HG02973 (cell line): Measurements from ENCODE around the gene PABPC3.

Experiments used
- ATAC-seq: cut with Tn5 transposase; IDR thresholded peaks from one replicate; pipeline ENCODE4 v1.9.1; 2021; ENCODE audit warnings: moderate library complexity; ENCODE audit not compliant: unreplicated experiment

The PABPC3 gene

DNA sequence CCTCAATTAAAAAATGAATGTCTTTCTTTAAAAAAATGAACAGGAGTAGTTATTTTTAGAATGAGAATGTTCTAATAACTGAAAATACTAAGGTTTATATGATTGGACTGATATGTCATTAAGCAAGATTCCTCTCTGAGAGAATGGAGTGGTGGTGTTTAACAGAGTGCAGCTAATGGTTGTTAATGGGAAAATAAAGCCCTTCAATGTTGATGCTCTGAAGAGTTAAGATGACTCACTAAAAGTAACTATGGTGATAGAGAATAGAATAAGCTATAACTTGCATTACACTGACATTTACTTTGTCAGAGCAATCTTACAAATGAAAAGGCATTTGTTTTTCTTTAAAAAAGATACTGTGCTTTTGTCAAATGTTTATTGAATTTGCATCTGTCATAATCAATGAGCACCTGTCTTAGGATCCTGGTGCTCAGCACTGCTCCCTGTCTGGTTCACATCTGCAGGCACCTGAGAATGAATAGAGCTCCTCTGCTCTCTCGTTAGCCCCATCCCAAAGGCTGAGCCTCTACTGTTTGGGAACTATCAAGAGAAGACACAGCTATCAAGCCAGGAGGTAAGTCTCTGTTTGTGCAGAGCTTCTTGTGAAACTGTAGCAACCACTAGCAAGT lies 15.1 kb downstream of the PABPC3 start:
- ATAC-seq, result no peak

DNA sequence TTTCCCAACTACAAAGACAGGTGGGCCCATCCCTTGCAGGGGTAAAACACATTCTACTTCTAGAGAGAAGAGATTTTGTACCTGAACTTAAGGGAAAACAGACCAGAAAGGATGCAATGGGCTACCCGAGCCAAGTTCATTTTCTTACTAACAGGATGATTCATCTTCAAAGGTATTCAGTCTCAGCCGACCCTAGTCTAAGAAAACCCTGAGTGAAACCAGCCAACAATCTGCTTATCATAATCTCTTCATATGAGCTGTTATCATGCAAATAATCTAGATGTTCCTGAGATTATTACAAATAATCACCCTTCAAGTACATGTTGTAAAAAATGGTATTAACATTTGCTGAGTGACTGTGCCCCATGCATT lies 15.6 kb downstream of the PABPC3 start:
- no peak for ATAC-seq

DNA sequence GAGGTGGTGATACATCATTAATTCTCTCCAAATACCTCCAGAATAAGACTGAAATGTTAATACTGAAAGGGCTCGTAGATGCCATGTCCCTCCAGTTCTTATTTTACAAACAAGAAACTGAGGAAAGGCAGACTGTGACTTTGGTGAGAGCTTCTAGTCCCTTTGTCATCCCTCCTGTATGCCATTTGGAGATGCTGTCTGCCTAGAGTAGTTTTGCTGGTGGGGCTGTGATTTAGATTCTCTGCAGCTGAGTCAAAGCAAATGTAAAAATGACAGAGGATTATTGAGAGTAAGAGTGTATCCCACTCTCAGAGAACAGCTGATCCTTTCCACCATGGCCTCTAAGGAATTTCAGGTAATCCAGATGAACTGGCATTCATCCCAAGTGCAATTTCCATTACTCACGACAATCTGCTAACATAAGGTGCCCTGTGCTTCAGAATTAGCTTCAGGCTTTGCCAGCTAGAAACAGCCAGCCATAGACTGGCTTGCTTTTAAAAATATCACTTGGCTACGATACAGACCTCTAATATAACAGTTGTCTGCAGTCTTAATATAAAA lies 16.8 kb downstream of the PABPC3 start:
- ATAC-seq, result no peak

DNA sequence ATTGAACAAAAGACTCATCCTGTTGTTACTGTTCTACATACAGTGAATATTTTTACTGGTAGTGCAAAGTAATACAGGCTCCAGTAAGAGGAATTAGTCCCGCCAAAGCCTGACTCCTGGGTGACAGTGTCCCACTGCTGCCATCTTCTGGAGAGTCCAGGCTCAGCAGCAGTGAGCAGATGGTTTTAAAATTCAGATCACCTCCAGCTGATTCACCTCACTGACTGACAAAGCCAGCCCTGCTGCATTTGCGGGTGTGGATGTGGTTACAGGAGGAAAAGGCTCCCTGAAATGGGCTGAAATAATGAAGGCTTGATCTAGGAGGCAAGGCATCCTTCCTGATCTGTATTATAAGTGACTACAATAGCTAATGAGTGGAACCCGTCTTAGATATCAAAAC lies 18.3 kb downstream of the PABPC3 start:
- ATAC-seq, result peak; percentile 59

DNA sequence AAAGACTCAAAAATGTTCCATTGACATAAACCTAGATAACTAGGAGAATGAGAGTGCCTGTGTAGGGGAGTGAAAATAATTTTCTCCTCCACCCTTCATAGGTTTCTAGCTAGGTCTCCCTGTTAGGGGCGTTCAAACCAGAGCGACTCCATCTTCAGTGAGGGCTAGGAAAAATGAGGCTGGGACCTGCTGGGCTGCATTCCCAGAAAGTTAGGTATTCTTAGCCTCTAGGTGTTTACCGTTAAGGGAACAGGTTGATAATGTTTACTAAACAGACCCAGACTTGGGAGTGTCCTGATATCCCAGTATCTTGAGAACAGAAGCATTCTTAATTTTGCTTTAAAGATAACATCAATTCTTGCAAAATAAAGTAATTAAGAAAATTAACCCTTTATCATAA lies 20.1 kb downstream of the PABPC3 start:
- ATAC-seq, result no peak

DNA sequence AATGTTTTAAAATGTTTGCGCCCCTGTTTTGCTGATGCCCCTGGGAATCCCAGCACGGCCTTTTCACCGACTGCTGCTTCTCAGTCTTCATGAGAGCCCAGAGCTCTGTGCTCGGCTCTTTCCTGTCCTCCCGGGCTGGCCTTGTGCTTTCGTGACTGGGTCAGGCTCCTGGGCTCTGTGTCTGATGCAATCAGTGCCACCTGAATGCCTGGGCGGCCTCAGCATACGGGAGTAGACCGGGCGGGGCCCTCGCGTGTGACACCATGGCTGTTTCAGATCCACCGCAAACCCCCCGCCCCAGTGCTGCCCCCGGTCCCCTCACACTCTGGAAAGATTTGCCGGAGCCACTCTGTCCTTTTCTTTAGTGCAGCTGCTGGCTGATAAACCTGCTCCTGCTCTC lies 21.4 kb downstream of the PABPC3 start:
- no peak for ATAC-seq

DNA sequence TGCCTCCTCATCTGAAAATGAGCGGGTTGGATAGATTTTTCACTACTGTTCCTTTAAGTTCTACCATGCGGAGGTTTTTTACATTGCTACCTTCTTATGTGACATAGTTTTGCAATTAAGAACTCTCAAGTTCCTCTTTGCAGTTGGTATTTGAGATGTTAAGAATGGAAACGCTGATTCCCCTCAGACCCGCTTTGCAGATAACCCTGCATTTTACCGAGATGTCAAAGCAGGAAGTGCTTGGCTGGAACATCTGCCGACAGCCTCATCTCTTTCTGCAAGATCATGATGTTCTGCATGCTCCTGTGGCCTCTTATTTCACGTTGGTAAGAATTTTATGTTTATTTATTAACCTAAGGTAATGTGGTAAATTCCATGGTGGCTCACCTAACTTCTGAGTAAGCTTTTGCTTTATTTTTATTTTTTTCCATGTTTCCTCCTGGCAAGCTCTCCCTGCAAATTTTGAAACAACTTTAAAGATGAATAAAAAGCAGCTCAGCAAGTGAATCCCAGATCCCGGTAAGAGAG lies 22.5 kb downstream of the PABPC3 start:
- ATAC-seq, result no peak

DNA sequence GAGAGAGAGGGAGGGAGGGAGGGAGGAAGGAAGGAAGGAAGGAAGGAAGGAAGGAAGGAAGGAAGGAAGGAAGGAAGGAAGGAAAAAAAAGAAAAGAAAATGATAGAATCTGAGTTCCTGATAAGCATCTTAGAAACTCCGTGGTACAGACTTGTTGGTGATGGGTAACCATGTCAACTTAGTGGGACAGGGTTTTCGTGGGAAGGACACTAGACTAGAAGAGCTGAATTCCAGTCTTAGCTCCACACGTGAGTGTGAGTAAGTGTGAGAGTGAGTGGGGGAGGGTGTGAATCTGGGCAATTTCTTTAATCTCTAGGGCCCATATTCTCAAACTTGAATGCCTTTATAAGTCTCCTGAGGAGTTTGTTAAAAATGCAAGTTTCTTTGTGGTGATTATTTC lies 35.0 kb downstream of the PABPC3 start:
- ATAC-seq, result no peak

DNA sequence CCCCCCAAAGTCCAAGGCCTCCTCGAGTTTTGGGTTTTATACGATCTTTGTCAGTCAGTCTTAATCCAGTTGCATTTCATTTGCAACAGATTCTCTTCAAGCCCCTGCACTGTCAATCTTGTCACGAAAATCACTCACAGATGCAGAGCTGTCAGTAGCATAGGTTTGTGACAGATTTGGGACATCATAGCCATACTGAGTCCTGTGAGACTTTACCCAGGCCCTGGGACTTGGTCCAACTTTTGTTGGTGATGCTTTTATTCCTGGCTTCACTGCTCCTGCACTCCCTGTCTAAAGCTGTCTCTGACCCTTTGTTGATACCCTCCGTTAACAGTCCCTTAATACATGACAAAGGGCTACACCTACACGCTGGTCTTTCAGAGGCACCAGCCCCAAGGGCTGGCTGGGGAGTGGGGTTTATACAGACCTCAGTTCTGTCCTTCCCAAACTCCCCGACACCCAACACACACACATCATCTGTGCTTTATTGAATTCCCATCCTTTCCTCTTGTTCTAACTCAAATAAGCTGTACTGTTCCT lies 36.0 kb downstream of the PABPC3 start:
- no peak for ATAC-seq

DNA sequence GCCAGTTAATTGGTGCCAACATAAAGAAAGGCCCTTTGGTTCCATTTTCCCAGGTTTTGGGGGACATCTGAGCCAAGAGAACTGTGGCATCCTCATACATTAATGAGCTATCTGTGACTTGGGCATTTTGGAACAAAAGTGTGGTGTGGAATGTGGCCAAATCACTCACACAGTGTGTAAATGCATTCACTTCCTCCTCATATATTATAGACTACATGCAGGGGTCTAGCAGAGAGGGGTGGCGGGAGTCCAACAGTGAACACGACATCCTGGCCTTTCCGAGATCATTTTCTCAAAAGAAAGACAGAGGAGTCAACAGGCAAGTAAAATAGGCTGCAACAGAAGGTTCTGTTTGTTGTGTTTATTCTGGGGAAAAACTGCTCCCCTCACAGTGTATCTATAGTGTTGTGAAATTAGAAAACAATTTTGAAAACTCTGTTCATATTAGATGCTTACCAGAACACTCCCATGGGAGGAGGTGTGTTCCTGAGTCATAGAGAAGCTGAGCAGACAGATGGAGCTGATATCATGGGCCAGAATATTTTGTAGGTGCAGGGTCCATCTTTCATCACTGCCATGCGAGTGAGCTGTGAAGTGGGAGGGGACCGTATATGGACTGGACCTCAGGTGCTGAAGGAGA lies 36.9 kb downstream of the PABPC3 start:
- ATAC-seq, result no peak

DNA sequence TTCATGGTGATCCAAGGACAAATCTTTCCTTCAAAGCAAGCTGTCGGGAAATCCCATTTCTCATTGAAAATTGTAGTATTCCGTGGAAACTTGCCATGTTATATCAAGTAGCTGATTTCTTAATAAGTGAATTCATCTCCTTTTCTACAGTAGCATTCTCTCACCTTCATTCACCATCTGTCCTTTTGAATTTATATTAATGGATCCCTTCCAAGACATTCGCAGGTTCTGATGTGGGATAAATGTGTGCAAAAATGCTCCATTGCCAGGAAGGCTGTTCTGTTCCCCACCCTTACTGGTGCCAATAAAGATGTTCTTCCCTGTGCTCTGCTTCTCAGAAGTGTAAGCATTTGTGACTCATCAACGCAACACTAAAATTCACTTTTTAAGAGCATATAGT lies 40.0 kb downstream of the PABPC3 start:
- ATAC-seq, result no peak

DNA sequence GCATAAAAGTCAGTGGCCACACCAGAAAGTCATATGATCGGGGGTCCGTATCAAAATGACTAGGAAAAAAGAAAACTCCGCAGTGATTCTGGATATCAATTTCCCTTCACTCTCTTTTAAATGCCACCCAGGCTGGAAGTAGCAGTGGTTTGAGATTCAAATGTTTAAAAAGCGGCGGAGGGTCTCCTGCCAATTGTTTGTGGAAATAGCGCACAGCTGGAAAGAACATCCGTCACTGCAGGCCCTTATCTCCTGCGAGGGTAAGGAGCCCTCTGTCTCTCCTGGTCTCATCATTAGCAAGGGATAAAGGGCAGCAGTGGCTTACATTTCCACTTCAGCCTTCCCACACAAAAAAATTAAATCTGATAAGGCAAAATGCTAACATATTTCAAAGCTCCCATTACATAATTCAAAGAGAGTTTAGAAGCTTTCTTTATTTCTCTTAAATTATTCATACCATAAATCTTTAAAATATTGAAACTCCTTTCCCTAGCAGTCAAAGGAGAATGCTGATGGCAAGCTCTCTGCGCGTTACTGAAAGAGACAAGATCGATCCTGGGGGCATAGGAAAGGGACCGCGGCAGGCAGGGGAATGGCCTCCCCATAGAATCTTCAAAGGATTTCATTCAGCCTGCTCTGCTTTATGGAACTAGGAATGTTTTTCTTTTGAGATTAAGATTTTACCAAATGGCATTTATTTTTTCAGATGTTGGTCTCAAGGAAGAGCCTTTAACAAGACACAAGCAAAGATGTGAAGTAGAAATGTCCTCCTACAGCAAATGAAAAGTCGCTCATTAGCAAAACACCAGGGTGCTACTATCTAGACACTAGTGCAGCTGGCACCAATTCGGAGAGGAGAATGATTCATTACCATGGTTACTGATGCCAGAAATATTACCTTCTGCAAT lies 41.2 kb downstream of the PABPC3 start:
- ATAC-seq, result no peak

DNA sequence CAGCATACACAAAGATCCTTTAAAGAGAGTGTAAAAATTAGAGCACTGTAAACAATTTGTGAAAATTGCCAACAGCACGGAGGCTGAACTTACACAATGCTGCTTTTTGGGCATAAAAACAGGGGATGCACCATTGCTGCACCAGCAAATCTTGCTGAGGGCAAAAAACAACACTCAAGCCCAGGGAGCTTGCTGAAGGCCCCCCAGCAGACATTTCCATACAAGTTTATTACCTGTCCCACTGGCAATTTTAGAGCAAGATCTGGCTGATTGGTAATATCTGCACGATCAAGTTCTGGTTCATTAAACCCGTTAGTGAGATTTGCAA lies 41.8 kb downstream of the PABPC3 start:
- no peak for ATAC-seq

DNA sequence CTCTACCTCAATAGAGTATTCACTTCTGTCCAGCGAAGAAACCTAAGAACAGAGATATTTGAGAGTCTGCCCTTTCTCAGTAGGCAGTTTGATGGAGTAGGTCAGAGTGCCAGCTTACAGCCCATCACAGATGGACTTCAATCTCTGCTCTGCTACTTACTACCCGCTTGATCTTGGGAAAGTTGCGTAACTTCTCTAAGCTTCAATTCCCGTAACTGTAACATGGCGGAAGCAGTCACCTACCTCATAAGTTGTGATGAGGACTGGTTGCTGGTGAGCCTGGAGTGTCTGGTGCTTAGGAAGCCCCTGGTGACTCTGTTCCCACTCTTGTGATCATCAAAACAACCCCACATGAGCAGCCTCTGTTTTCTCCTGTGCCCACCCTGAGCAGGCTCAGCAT lies 45.1 kb downstream of the PABPC3 start:
- ATAC-seq, result no peak

DNA sequence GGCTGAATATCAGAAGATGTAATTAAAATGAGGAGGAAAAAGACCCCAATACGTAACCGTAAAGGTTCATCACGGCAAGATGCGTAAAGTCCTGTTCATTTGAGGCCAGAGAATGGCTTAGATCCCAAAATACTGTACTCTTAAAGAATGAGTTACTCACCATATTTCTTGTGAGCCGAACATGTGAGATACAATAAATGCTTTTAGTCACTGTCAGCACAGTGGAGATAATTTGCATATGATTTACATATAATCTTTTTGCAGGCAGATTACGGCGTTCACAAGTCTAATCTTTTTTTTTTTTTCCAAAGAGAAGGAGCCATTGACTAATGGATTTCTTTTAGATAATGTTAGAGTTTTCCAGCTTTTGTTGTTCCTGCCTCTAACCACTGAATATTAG lies 47.8 kb downstream of the PABPC3 start:
- no peak for ATAC-seq

DNA sequence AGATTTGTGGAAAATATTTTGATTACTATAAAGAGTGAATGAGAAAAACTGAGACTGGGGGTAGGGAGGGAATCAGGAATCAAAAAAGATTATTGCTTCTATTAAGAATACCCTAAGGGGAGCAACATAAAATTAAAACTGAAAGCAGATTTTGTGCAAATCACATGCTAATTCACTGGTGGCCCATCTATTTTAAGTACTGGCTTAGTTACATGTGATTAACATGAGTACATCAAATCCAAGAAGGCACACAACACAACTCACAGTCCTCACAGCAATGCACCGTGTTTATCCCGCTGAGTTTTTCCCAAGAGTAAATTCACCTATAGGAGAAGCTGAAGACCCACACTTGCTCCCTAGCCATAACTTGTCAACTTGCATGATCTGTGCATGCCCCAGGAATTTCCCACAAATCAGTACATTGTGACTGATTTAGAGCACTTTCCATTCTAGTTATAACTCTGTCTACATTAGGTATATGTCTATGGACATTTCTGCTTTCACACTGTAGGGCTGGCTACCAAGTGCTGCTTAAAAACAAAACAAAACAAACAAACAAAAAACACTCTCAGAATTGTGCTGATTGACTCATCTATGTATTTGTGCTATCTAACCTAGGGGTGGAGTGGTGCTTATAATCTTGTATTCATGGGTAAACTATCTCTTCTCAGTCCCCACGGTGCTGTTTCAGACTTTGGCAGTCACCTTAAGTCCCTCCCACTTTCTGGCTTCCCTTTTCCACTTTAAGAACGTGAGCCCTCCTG lies 51.9 kb downstream of the PABPC3 start:
- ATAC-seq, result peak; percentile 84

DNA sequence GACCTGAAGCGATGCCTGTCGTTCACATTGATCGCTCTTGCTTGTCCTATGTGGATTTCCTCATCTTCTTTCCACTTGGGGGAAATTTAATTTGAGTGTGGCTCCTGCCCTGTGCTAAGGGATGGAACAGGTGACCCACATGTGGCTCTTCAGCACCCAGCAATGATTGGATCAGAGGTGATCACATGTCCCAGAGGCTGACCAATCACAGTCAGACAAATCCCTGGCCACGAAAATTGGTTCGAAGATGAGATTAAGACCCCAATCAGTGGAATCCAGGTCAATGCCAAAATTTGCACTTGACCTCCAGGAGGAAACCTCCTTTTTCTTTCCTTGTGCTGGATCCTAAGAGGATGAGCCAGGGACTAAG lies 52.5 kb downstream of the PABPC3 start:
- ATAC-seq, result no peak
